HepG2 (cell line): ENCODE measurements around the gene RAP1GAP2. TPM values are rescaled to one million over a fixed set of nuclear protein-coding genes. Genes with fewer than 3 reads are reported as not detected.

Source experiments
- ATF5 ChIP-seq: sonication (generic); formaldehyde crosslinking; IDR thresholded peaks from 2 replicates; pipeline ENCODE4 v1.4.0; 2020; ENCODE audit warnings: mild to moderate bottlenecking, low read depth, missing genetic modification reagents
- CSRNP2 ChIP-seq: sonication (generic); formaldehyde crosslinking; conservative IDR thresholded peaks from 2 replicates; pipeline ENCODE4 v1.8.0; 2022; ENCODE audit warnings: low read depth, missing genetic modification reagents
- ETS1 ChIP-seq: sonication (generic); formaldehyde crosslinking; IDR thresholded peaks from 2 replicates; pipeline ENCODE4 v1.4.0; 2020; ENCODE audit warnings: missing genetic modification reagents
- FOXK1 ChIP-seq: sonication (generic); formaldehyde crosslinking; IDR thresholded peaks from 2 replicates; pipeline ENCODE4 v1.4.0; 2020; ENCODE audit warnings: low read depth, missing genetic modification reagents, borderline replicate concordance
- HMGXB4 ChIP-seq, 2 experiments: sonication (generic) in 1 of 2; formaldehyde crosslinking in 1 of 2; IDR thresholded peaks; 2 replicates each; pipeline versions ENCODE4 v1.4.0 to v1.6.1; 2018 to 2020; ENCODE audit warnings: missing genetic modification reagents in 2 of 2, borderline replicate concordance in 1 of 2, low read depth in 1 of 2, mild to moderate bottlenecking in 1 of 2, missing biosample characterization in 1 of 2
- PAWR ChIP-seq: sonication (generic); formaldehyde crosslinking; IDR thresholded peaks from 2 replicates; pipeline ENCODE4 v1.4.0; 2020; ENCODE audit warnings: missing genetic modification reagents, mild to moderate bottlenecking, borderline replicate concordance
- PITX1 ChIP-seq: sonication (generic); formaldehyde crosslinking; IDR thresholded peaks from 2 replicates; pipeline ENCODE4 v1.5.1; 2020; ENCODE audit warnings: mild to moderate bottlenecking, missing genetic modification reagents
- SMAD3 ChIP-seq: sonication (generic); formaldehyde crosslinking; IDR thresholded peaks from 2 replicates; pipeline ENCODE4 v1.4.0; 2020; ENCODE audit warnings: missing genetic modification reagents
- SRSF9 ChIP-seq: fragments of 200-400 bp; formaldehyde crosslinking; IDR thresholded peaks from 2 replicates; pipeline ENCODE4 v1.6.1; 2018; ENCODE audit warnings: borderline replicate concordance, mild to moderate bottlenecking, low read depth, low read length; ENCODE audit not compliant: insufficient read depth, poor library complexity, severe bottlenecking
- TCF7L2 ChIP-seq: IDR thresholded peaks from 2 replicates; pipeline ENCODE4 v1.6.1; 2011; ENCODE audit warnings: mild to moderate bottlenecking, low read depth, low read length, moderate library complexity
- TEAD3 ChIP-seq: optimal IDR thresholded peaks from 2 replicates; pipeline ENCODE3; 2016; ENCODE audit warnings: borderline replicate concordance
- THAP11 ChIP-seq: IDR thresholded peaks from 2 replicates; pipeline ENCODE4 v1.6.1; 2016; ENCODE audit warnings: missing biosample characterization, missing genetic modification reagents
- ZNF331 ChIP-seq: sonication (generic); formaldehyde crosslinking; IDR thresholded peaks from 2 replicates; pipeline ENCODE4 v1.4.0; 2020; ENCODE audit warnings: missing genetic modification reagents
- ZNF446 ChIP-seq: sonication (generic); formaldehyde crosslinking; IDR thresholded peaks from 2 replicates; pipeline ENCODE4 v1.5.0; 2020; ENCODE audit warnings: mild to moderate bottlenecking, missing genetic modification reagents
- ZNF687 ChIP-seq: sonication (generic); formaldehyde crosslinking; IDR thresholded peaks from 2 replicates; pipeline ENCODE4 v1.5.1; 2020; ENCODE audit warnings: mild to moderate bottlenecking, missing genetic modification reagents, moderate library complexity
- ZNF782 ChIP-seq: sonication (generic); formaldehyde crosslinking; IDR thresholded peaks from 2 replicates; pipeline ENCODE4 v1.4.0; 2020; ENCODE audit warnings: missing genetic modification reagents, mild to moderate bottlenecking, borderline replicate concordance
- polyA plus RNA-seq, 8 experiments: library from polyadenylated mRNA; depleted of rRNA in 3 of 8; stranded (reverse) in 7 of 8; unstranded in 1 of 8; fragments of >200 nt; fragmentation: Illumina TruSeq in 4 of 8; extraction: Trizol in 4 of 8; gene quantifications; 2 replicates each; pipeline versions ENCODE4 v1.2.1 to v1.2.3, GENCODE V29; 2011 to 2016; ENCODE audit warnings: low read depth in 4 of 8, missing spikeins in 1 of 8, mixed read lengths in 1 of 8; ENCODE audit not compliant: insufficient read depth in 1 of 8
- total RNA-seq, 5 experiments: library from RNA; depleted of rRNA; stranded (reverse); fragments of >200 nt; fragmentation: Illumina TruSeq; extraction: Trizol; gene quantifications; 2 replicates each; pipeline ENCODE4 v1.2.3, GENCODE V29; 2016; ENCODE audit warnings: low read depth in 1 of 5

RAP1GAP2 gene
- total and polyA plus RNA-seq, 2 of the 13 experiments (the other 11 are each of a cell fraction or from before 2014, with no cell fraction given) = 10.9 to 12.0 TPM

- TF ChIP-seq HMGXB4 (CRISPR knock-in tag; IDR thresholded peaks at IDR 0.05; ENCODE audit: borderline replicate concordance in 1 of 2, low read depth in 1 of 2) = 0 out of 4 replicates have a peak, but pooled peaks of 1 of the 2 experiments have one; percentile 49
- no peak for TF ChIP-seq ATF5
- no peak for TF ChIP-seq PAWR (CRISPR knock-in tag)
- TF ChIP-seq ZNF446 (CRISPR knock-in tag) = no peak
- peak; percentile 30 for TF ChIP-seq TEAD3
- TF ChIP-seq CSRNP2 = no peak
- TF ChIP-seq THAP11 (CRISPR knock-in tag) = peak; percentile 53
- TF ChIP-seq FOXK1 (CRISPR knock-in tag) = peak; percentile 34; the same call in 1 of the 2 replicates
- no peak for TF ChIP-seq SMAD3
- TF ChIP-seq ZNF687 (CRISPR knock-in tag) = peak; percentile 54
- no peak for TF ChIP-seq ETS1 (CRISPR knock-in tag)
- TF ChIP-seq PITX1 = peak; percentile 46; the same call in 1 of the 2 replicates
- no peak for TF ChIP-seq SRSF9
- TF ChIP-seq ZNF331 (CRISPR knock-in tag) = peak; percentile 53; the same call in 1 of the 2 replicates
- TF ChIP-seq ZNF782 = no peak
- TF ChIP-seq TCF7L2 = no peak
These were observed 9.9 kb upstream of the RAP1GAP2 start (continued) for GRCh38 chr17:2786176-2786881.
